VCaP (cell line): ENCODE measurements around the gene FDPS.

Experiments
- H3K27ac ChIP-seq: fragments of 450-650 bp; 2 replicates; pipeline ENCODE4 v1.5.1; 2017
- TF ChIP-seq, protein P1 (sequence below): fragments of 450-650 bp; conservative IDR thresholded peaks from 2 replicates; pipeline ENCODE4 v1.5.1; 2017; ENCODE audit warnings: mild to moderate bottlenecking, moderate library complexity

The FDPS gene

DNA sequence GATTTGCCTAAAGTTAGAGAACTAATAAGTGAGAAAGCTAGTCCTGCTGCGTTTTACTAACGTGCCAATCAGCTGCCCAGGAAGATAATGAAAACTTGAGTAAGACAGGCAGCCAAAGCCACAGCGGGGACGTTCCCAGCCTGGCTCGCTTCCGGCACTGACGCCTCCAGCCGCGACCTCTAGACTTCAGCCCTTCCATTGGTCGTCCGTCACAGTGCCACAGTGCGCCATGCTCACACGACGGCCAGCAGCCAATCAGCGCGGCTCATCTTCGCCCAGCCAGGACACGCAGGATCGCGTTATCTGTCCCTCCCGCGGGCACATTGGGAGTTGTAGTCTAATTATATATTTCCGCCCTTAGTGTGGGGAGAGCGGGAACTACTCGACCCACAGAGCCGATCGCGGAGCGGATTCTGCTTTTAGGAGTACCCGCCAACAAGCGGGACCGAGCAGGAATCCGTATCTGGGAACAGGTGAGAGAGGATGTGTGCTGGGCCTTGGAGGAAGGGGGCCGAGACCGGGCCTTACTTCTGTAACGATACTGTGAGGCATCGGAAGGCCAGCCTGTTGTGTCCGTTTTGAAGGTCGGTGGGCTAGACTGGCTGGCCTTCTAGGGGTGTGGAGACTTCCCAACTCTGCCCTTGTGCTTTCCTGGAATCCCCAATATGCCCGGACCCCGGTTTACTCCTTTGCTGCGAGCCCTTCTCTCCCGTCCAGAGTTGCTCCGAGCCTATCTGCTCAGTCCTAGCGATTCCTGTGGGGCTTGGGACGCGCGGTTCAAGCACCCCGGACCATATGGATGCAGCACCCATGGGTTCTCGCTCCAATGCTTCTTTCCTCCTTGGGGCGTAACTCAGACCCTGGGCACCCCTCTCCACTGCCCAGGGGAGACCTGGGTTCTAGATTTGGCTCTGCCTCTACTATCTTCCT, at the start of gene FDPS:
TSS of gene FDPS (plus strand) at position 374 of the 930 bp plus-strand sequence. CDS start 924 bp downstream, outside the sequence.
- TF ChIP-seq, protein P1, sequence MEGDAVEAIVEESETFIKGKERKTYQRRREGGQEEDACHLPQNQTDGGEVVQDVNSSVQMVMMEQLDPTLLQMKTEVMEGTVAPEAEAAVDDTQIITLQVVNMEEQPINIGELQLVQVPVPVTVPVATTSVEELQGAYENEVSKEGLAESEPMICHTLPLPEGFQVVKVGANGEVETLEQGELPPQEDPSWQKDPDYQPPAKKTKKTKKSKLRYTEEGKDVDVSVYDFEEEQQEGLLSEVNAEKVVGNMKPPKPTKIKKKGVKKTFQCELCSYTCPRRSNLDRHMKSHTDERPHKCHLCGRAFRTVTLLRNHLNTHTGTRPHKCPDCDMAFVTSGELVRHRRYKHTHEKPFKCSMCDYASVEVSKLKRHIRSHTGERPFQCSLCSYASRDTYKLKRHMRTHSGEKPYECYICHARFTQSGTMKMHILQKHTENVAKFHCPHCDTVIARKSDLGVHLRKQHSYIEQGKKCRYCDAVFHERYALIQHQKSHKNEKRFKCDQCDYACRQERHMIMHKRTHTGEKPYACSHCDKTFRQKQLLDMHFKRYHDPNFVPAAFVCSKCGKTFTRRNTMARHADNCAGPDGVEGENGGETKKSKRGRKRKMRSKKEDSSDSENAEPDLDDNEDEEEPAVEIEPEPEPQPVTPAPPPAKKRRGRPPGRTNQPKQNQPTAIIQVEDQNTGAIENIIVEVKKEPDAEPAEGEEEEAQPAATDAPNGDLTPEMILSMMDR, result no peak

DNA sequence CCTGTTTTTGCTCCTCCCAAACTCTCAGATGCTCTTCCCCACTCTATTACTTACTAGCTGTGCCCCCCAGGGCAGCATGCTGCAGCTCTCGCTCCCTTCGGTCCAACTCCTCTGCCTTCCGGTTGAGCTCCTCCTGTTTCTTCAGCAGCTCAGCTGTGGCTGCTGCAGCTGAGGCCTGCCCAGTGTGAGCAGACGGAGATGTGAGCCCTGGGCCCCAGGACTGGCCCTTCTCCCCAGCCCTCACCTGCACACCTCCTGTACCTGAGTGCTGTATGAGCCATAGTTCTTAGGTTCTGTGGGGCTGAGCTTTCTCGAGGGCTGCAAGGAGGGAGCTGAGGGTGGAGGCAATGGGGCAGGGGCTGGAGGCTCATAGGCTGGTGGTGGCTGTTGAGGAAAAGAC, 48.4 kb upstream of the FDPS start:
- peak overlapping the region; percentile 81; the same call in 1 of the 2 replicates for H3K27ac ChIP-seq
- TF ChIP-seq, protein P1, result no peak

More for the DNA sequence above, at the start of gene FDPS:
- H3K27ac ChIP-seq, result peak within 1 kb of the TSS; percentile 88

DNA sequence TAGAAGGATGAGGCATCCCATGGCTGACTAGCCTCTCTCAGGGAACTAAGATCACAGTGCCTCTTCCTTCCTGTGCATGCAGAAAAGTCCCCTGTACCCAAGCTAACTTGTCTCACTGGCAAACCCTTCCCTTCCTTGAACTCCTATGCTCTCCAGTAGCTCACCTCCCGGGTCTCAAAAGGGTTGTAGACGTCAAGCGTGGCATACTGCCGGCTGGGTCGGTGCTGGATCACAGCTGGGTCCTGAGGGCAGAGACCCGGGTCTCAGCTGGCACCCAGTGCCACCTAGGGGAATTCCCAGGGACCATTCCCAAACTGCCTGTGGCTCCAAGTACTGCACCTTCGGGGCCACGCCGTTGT, 47.2 kb upstream of the FDPS start:
- H3K27ac ChIP-seq, result peak overlapping the region; percentile 81

DNA sequence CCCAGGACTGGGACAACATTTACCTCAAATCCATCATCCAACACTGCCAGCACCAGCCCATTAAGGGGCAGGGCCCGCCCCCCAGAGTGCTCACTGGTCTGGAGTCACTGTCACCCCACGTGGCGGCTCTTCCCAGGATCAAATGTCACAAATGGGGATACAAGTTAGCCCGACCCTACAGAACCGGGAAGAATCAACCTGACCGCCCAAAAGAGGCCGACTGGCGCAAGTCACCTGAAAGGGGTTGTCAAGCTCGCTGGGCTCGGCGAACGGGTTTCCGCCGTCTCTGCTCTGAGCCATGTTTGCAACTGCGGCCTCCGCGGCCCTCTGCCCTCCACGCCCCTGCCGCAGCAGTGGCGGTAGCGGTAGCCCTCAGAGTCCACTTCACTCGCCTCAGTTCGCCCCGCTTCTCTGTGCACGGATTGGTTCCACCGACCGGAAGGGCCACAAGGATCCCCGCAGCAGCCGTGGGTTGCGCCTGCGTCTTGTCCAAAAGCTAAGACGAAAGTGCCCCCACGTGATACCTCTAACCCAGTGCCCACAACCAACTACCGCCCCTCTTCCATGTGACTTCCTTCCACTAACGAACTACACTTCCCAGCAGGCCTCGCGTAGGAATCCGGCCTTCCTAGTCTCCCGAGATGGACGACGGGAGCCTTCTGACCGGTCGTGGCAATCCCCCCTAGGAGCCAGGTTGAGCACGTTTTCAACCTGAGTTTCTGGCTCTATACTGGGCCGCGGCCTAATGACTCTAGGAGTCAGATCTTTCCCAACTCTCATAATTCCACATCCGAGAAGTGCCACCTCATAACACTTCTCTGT, 46.6 kb upstream of the FDPS start, which contains the start of gene SCAMP3:
TSS of gene SCAMP3 (minus strand) at position 509 of the 822 bp plus-strand sequence. CDS start at position 300, 209 bp downstream.
- TF ChIP-seq, protein P1, result no peak
- peak within 1 kb of the TSS; percentile 81 for H3K27ac ChIP-seq

More for the DNA sequence above, 47.2 kb upstream of the FDPS start:
- TF ChIP-seq, protein P1, result peak; percentile 30

DNA sequence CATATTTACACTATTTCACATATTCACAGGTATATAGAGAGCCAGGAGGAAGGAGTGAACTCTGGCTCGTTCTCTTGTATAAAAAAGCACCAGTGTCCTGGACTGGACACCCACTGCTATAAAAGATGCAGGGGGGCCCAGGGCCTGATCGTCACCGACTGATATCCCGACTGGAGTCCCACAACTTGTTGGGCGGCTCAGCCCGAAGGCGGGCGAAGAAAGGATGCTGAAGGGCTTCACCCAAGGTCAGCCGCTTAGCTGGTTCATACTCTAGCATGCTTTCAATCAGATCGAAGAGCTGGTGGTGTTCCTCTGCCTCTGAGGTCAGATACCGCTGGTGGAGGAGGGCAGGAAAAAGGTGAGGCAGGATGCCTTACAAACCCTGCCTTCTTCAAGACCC, 45.6 kb upstream of the FDPS start:
- TF ChIP-seq, protein P1, result no peak
- H3K27ac ChIP-seq, result peak overlapping the region; percentile 81

DNA sequence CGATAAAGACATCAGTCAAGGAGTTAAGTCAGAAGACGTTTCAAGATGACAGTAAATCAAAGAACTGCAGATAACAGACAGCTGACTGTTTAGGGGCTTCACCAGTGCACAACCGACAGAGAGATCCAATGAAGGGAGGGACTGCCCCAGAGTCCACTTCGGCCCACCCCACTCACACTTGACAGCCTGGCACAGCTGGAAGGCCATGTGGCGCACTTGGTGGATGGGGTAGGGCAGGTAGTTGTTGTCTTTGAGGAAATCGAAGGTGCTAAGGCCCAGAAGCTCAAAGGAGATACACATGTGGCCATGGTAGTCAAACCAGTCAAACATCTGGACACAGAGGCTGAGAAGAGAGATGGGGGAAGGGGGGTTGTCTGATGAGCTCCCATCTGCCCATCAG, 42.1 kb upstream of the FDPS start:
- TF ChIP-seq, protein P1, result no peak
- H3K27ac ChIP-seq, result no peak overlapping the region

DNA sequence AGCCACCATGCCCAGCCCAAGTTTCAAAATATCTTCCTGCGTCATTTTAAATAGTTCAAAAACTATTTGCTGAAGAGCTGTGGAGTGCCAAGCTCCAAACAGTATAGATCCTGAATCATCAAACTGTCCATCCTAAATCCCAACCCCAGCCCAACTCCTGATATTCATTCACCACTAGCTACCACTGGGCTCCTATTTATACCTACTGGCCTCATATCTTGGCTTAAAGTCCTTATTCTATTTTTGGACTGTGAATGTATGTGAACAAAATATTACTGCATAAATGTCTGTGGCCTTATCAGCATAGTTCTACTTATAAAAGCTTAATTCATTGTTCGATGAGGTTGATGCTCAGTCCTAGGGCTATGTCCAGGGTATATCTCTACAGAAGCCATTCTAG, 41.3 kb upstream of the FDPS start:
- no peak overlapping the region for H3K27ac ChIP-seq
- TF ChIP-seq, protein P1, result no peak
